Naive thymus-derived CD8-positive, alpha-beta T cell (primary cell): ENCODE data around the gene EMD. TPM values are rescaled to one million over a fixed set of nuclear protein-coding genes. Genes with fewer than 3 reads are reported as not detected.
"Not testable (repeated sequence)": the region's sequence is repeated elsewhere in the genome, so short reads cannot be mapped to it uniquely, and the experiment has no call there.

Experiments used
- ATAC-seq, 2 donors: fragments of 150-1000 bp; cut with Tn5 transposase in 1 of 2; sonication (Bioruptor Pico), chemical (Tn5 transposase) in 1 of 2; 1 replicate in 1 of 2; 2 replicates in 1 of 2; pipeline ENCODE4 v1.10.0; 2021; ENCODE audit warnings: mild to moderate bottlenecking in 2 of 2, moderate library complexity in 2 of 2
- POLR2A ChIA-PET: fragments of 350-600 bp; sonication (Branson Sonifier 250); formaldehyde crosslinking; loops from one replicate; lab custom pipeline; 2021; ENCODE audit warnings: antibody characterized with exemption; lab: Charles Lee
- DNase-seq, 10 donors: peaks; one replicate each; pipeline versions ENCODE4 v3.0.0 to v3.0.0-alpha.2; 2020 to 2022
- H3K27ac Mint-ChIP-seq, 10 donors: one replicate each; pipeline ENCODE4 v1.8.0; 2020 to 2022; ENCODE audit warnings: mild to moderate bottlenecking in 10 of 10, mixed read lengths in 10 of 10, moderate library complexity in 4 of 10, inconsistent platforms in 1 of 10
- H3K27me3 Mint-ChIP-seq, 5 donors: one replicate each; pipeline ENCODE4 v1.8.0; 2021 to 2022; ENCODE audit warnings: mixed read lengths in 5 of 5
- H3K36me3 Mint-ChIP-seq, 3 donors: one replicate each; pipeline ENCODE4 v1.8.0; 2020 to 2022; ENCODE audit warnings: mixed read lengths in 3 of 3, mild to moderate bottlenecking in 2 of 3, inconsistent platforms in 1 of 3
- H3K4me1 Mint-ChIP-seq, 4 donors: one replicate each; pipeline ENCODE4 v1.8.0; 2021 to 2022; ENCODE audit warnings: mixed read lengths in 4 of 4
- H3K4me3 Mint-ChIP-seq, 10 donors: one replicate each; pipeline ENCODE4 v1.8.0; 2020 to 2022; ENCODE audit warnings: mild to moderate bottlenecking in 10 of 10, mixed read lengths in 10 of 10, moderate library complexity in 6 of 10, inconsistent platforms in 1 of 10
- H3K9me3 Mint-ChIP-seq, 9 donors: one replicate each; pipeline ENCODE4 v1.8.0; 2020 to 2022; ENCODE audit warnings: mixed read lengths in 9 of 9, mild to moderate bottlenecking in 3 of 9, inconsistent platforms in 1 of 9, moderate library complexity in 1 of 9
- polyA plus RNA-seq, 3 donors: library from polyadenylated mRNA; unstranded; fragments of 300-500 nt; fragmentation: Illumina TruSeq; gene quantifications; one replicate each; pipeline ENCODE4 v1.2.3, GENCODE V29; 2021
- total RNA-seq, 8 experiments: library from RNA in 2 of 8; stranded (reverse) in 2 of 8; gene quantifications; one replicate each; pipeline ENCODE4 v1.2.3 and lab custom pipeline; 2021 to 2026

The EMD gene
- total and polyA plus RNA-seq, 5 experiments from 2014 or later, result 35.5 to 95.4 (median 37.1) TPM

DNA sequence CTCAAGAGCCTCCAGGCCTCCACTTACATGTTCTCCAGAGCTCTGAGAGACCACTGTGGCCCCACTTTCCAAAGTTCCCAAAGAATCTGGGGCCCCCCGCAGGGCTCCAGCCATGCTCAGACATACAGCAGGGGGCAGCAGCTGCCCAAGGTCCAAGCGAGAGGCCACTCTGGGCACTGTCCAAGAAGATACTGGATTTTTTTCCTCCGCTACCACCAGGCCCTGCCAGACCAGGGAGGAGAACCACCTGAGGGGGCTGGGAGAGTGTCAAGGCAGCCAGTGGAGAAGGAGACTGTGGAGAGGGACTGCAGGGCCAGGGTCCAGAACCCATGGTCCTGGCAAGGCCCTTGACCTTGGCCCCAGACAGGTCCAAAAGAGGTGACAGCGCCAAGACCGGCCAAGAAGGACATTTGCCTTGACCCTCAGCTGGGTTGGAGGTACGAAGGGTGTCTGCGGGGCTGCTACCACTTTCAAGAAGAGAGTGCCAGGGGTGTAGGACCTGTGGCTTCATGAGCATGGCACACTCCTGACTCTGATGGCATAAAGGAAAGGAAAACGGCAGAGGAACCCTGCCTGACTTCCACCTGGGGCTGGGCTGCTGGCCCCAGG is 5.3 kb downstream of the EMD start:
- Mint-ChIP-seq H3K27ac (peak overlapping the region in 7 of 10 donors; percentile 8 to 69 (median 40)), H3K36me3 (peaks cover 0 to 10% (median 0%) of the 10 kb centered on the region in 3 donors), H3K9me3 (no peaks in the 10 kb centered on the region), H3K4me1 (peaks cover 2 to 19% (median 14%) of the 10 kb centered on the region in 4 donors), H3K4me3 (peak overlapping the region in 1 of 10 donors; percentile 32), H3K27me3 (no peaks in the 10 kb centered on the region)
- DNase-seq (no peak), ATAC-seq (no peak)
- POLR2A ChIA-PET, result interaction anchor here (1.5 kb wide), 1 partner anchor 11 kb away, joined by 5 read pairs; no protein-coding TSS in a partner anchor

- H3K36me3 Mint-ChIP-seq, H3K4me1 Mint-ChIP-seq, H3K4me3 Mint-ChIP-seq, DNase-seq, H3K9me3 Mint-ChIP-seq, POLR2A ChIA-PET, H3K27ac Mint-ChIP-seq, H3K27me3 Mint-ChIP-seq: not testable (repeated sequence)
- ATAC-seq, result peak; percentile 13 to 23
These were observed 9.0 kb downstream of the EMD start for GRCh38 chrX:154388094-154388493.

DNA sequence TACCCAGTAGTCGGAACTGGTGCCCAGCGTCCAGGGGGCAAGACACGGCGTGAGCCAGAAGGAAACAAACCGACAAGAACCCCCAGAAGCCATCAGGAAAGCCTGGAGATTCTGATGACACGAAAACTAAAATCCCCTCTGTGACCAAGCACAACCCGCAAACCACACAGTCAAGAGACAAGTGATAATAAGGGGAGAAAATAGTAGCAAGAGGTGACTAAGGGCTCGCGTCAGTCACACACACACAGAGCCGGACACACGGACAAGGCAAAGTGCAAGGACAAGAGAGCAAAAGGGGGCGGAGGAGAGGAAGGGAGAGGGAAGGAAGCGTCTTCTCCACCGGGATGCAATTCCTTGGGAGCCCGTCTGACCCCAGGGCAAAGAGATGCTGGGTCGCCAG is 9.6 kb downstream of the EMD start:
- H3K36me3 Mint-ChIP-seq, DNase-seq, POLR2A ChIA-PET, H3K27ac Mint-ChIP-seq, H3K4me1 Mint-ChIP-seq, H3K4me3 Mint-ChIP-seq, H3K27me3 Mint-ChIP-seq, H3K9me3 Mint-ChIP-seq: not testable (repeated sequence)
- ATAC-seq, result peak in 1 of 2 donors; percentile 6

GRCh38 chrX:154389812-154390747 is 11.0 kb downstream of the EMD start:
- H3K36me3 Mint-ChIP-seq, H3K27ac Mint-ChIP-seq, POLR2A ChIA-PET, H3K4me3 Mint-ChIP-seq, H3K9me3 Mint-ChIP-seq, H3K4me1 Mint-ChIP-seq, H3K27me3 Mint-ChIP-seq: not testable (repeated sequence)
- DNase-seq (peak in 3 of 10 donors; percentile 57 to 61 (median 61)), ATAC-seq (peak; percentile 71 to 78)

DNA sequence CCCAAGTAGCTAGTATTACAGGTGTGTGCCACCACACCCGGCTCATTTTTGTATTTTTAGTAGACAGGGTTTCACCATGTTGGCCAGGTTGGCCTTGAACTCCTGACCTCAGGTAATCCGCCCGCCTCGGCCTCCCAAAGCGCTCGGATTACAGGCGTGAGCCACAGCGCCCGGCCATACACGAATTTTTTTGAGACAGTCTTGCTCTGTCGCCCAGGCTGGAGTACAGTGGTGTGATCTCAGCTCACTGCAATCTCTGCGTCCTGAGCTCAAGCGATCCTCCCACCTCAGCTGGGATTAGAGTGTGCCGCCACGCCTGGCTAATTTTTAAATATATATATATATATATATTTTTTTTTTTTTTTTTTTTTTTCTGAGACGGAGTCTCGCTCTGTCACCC is 17.3 kb downstream of the EMD start:
- not testable (repeated sequence) for H3K9me3 Mint-ChIP-seq, ATAC-seq
- peak overlapping the region in 1 of 10 donors; percentile 100 for H3K27ac Mint-ChIP-seq

GRCh38 chrX:154396973-154397887 is 18.1 kb downstream of the EMD start:
- DNase-seq, result peak in 6 of 10 donors; percentile 26 to 70 (median 37)
- no peaks in the 10 kb centered on the region for H3K27me3 Mint-ChIP-seq
- H3K36me3 Mint-ChIP-seq, result peaks cover 13 to 26% (median 16%) of the 10 kb centered on the region in 3 donors
- peak; percentile 11 to 32 for ATAC-seq
- H3K4me1 Mint-ChIP-seq, result peaks cover 10 to 30% (median 21%) of the 10 kb centered on the region in 4 donors
- POLR2A ChIA-PET, result interaction anchor here (0.5 to 6.0 kb wide), 34 partner anchors 11 to 470 kb away, joined by 3 to 102 read pairs (median 5); partner anchors contain the start of genes ATP6AP1, DNASE1L1, EMD and FAM3A
- H3K4me3 Mint-ChIP-seq, result peak overlapping the region; percentile 94 to 100 (median 96)
- H3K9me3 Mint-ChIP-seq, result no peaks in the 10 kb centered on the region
- peak overlapping the region; percentile 97 to 100 (median 99) for H3K27ac Mint-ChIP-seq

More for the DNA sequence above, 17.3 kb downstream of the EMD start:
- Mint-ChIP-seq H3K4me3 (peak overlapping the region in 7 of 10 donors; percentile 14 to 99 (median 94)), H3K4me1 (peaks cover 10 to 28% (median 21%) of the 10 kb centered on the region in 4 donors), H3K36me3 (peaks cover 13 to 25% (median 16%) of the 10 kb centered on the region in 3 donors)
- POLR2A ChIA-PET, result interaction anchor here (0.6 to 5.4 kb wide), 6 partner anchors 23 to 152 kb away, joined by 3 to 102 read pairs (median 3); partner anchors contain the start of genes SLC10A3 and UBL4A
- H3K27me3 Mint-ChIP-seq, DNase-seq: not testable (repeated sequence)

- Mint-ChIP-seq H3K27ac (peak within 1 kb of the TSS; percentile 97 to 100 (median 99)), H3K36me3 (peaks cover 13 to 26% (median 16%) of the 10 kb centered on the region in 3 donors), H3K4me1 (peaks cover 10 to 32% (median 22%) of the 10 kb centered on the region in 4 donors), H3K9me3 (no peaks in the 10 kb centered on the region), H3K27me3 (no peaks in the 10 kb centered on the region), H3K4me3 (peak within 1 kb of the TSS; percentile 94 to 100 (median 96))
- POLR2A ChIA-PET, result interaction anchor here (0.7 to 6.0 kb wide), 36 partner anchors 13 to 471 kb away, joined by 3 to 102 read pairs (median 5); partner anchors contain the start of genes ATP6AP1, DNASE1L1, EMD and FAM3A
- peak; percentile 64 to 96 (median 87) for DNase-seq
- peak; percentile 75 to 82 for ATAC-seq
These were observed 19.0 kb downstream of the EMD start, which contains the start of gene RPL10 for GRCh38 chrX:154397888-154398667. RPL10 (plus strand) TSS chrX:154398377; CDS start chrX:154398520, 143 bp downstream.

DNA sequence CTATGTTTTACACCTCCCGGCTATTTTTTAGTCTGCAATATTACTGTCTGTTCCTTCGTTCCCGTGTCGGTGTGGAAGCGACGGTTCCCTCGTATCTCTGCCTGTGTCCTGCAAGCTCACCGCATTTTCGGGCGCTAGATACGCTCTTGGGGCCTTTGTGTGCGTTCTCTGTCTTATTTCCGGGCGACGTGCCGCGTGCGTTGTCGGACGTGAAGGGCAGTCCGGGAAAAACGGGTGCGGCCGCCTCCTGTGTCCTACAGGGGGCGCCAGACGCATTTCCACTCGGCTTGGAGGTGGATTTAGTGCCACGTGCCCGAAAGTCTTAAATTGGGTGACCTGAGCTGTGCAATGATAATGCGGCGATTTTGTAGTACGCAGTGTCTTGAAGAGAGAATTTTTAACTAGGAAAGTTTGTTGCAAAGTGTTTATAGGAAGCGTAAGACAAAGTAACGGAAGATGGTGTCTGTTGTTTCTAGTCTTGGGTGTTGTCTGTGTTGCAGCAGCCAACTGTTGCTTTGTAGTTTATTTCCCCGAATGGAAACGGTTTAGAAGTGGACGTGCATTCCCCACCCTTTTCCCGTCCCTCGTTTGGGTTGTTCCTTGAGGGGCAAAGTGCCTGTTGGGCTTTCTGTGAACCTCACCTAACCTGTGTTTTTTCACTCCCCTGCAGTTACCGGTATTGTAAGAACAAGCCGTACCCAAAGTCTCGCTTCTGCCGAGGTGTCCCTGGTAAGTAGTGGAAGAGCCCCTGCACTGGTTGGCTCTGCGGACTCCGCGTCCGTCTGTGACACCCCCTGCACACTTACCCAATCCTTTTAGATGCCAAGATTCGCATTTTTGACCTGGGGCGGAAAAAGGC is 19.8 kb downstream of the EMD start:
- H3K4me1 Mint-ChIP-seq, result peaks cover 10 to 32% (median 22%) of the 10 kb centered on the region in 4 donors
- H3K27me3 Mint-ChIP-seq, result no peaks in the 10 kb centered on the region
- peak overlapping the region; percentile 94 to 100 (median 96) for H3K4me3 Mint-ChIP-seq
- H3K27ac Mint-ChIP-seq, result peak overlapping the region; percentile 97 to 100 (median 99)
- H3K36me3 Mint-ChIP-seq, result peaks cover 13 to 26% (median 16%) of the 10 kb centered on the region in 3 donors
- DNase-seq (peak; percentile 69 to 91 (median 80)), ATAC-seq (peak; percentile 46 to 54)
- no peaks in the 10 kb centered on the region for H3K9me3 Mint-ChIP-seq
- POLR2A ChIA-PET, result interaction anchor here (0.6 to 6.0 kb wide), 36 partner anchors 12 to 429 kb away, joined by 3 to 102 read pairs (median 6); partner anchors contain the start of genes ATP6AP1, DNASE1L1, EMD and FAM3A

DNA sequence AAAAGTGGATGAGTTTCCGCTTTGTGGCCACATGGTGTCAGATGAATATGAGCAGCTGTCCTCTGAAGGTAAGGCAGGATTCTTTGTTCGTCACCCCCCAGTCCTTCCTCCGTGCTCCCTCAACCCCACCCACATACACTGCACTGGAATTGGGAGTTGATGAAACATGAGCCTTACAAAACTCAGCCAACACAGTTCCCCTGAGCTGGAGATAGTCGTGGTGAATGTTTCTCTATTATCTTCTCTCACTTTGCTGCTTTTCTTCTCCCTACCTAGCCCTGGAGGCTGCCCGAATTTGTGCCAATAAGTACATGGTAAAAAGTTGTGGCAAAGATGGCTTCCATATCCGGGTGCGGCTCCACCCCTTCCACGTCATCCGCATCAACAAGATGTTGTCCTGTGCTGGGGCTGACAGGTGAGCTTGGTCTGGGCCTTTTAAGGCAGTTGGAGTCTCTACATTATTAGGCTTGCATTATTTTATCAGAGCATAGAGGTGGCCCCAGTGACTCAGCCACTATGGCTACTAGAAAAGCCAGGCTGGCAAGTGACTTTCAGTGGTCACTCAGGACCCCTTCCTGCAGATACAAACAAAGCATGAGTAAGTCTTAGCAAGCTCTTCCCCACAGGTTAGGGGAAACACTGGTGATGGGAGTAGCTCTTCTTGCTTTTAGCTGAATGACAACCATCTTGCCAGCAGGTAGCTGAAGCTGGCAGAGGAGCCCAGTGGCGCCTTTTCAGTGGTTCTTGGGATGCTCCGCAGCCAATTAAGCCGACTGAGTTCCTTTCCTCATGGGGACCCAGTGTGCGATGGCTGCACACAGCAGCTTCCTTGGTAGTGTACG is 20.7 kb downstream of the EMD start:
- Mint-ChIP-seq H3K9me3 (no peaks in the 10 kb centered on the region), H3K27ac (peak overlapping the region; percentile 97 to 100 (median 99)), H3K36me3 (peaks cover 13 to 28% (median 16%) of the 10 kb centered on the region in 3 donors), H3K4me1 (peaks cover 10 to 32% (median 22%) of the 10 kb centered on the region in 4 donors), H3K27me3 (no peaks in the 10 kb centered on the region), H3K4me3 (peak overlapping the region; percentile 94 to 100 (median 96))
- peak in 5 of 10 donors; percentile 24 to 40 (median 34) for DNase-seq
- no peak for ATAC-seq
- POLR2A ChIA-PET, result interaction anchor here (0.8 to 6.0 kb wide), 13 partner anchors 11 to 143 kb away, joined by 3 to 102 read pairs (median 15); partner anchors contain the start of genes ATP6AP1, DNASE1L1, FAM3A and FLNA
